Kidney epithelial cell (primary cell): ENCODE measurements around the gene RNF123. TPM values are rescaled to one million over a fixed set of nuclear protein-coding genes. Genes with fewer than 3 reads are reported as not detected.
"Not testable (repeated sequence)": the region's sequence is repeated elsewhere in the genome, so short reads cannot be mapped to it uniquely, and the experiment has no call there.

Experiments
- DNase-seq: peaks from one replicate; pipeline ENCODE4 v3.0.0-alpha.2; 2010; ENCODE audit warnings: low read depth
- H3K27me3 ChIP-seq: 2 replicates; pipeline ENCODE4 v1.6.0; 2011; ENCODE audit warnings: low read length; ENCODE audit not compliant: control insufficient read depth, insufficient read depth
- H3K36me3 ChIP-seq: 2 replicates; pipeline ENCODE4 v1.5.1; 2011; ENCODE audit warnings: low read length; ENCODE audit not compliant: control insufficient read depth, insufficient read depth
- H3K4me3 ChIP-seq: 2 replicates; pipeline ENCODE4 v1.5.1; 2011; ENCODE audit warnings: low read depth, mild to moderate bottlenecking, control low read depth, low read length
- CTCF ChIP-seq: IDR thresholded peaks from 2 replicates; pipeline ENCODE4 v1.5.1; 2011; ENCODE audit warnings: mild to moderate bottlenecking, moderate library complexity, low read length, control low read depth, inconsistent platforms; ENCODE audit not compliant: insufficient read depth, poor library complexity, severe bottlenecking
- total RNA-seq: library from RNA; depleted of rRNA; stranded (reverse); fragments of >200 nt; gene quantifications from 2 replicates; pipeline ENCODE4 v1.2.3, GENCODE V29; 2015

Gene RNF123
- total RNA-seq, 1 donor from 2014 or later, result 30.8 TPM

GRCh38 chr3:49738067-49738713, 48.8 kb downstream of the RNF123 start:
- H3K4me3 ChIP-seq, result no peak overlapping the region
- no peak for TF ChIP-seq CTCF
- peaks cover 1% of the 10 kb centered on the region for H3K36me3 ChIP-seq
- H3K27me3 ChIP-seq, result no peaks in the 10 kb centered on the region
- no peak for DNase-seq

DNA sequence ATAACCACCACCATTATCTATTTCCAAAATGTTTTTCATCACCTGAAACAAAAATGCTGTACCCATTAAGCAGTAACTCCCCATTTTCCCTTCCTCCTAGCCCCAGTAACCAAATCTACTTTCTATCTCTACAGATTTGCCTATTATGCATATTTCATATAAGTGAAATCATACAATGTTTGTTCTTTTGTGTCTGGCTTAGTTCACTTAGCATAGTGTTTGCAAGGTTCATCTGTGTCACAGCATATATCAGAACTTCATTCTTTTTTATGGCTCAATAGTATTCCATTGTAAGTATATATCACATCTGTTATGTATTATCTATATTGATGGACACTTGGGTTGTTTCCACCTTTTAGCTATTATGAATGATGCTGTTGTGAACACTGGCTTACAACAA, 51.1 kb downstream of the RNF123 start:
- H3K36me3 ChIP-seq, result peaks cover 1% of the 10 kb centered on the region
- TF ChIP-seq CTCF, result no peak
- H3K27me3 ChIP-seq, result no peaks in the 10 kb centered on the region
- no peak overlapping the region for H3K4me3 ChIP-seq
- DNase-seq, result no peak

- H3K27me3 ChIP-seq, result no peaks in the 10 kb centered on the region
- no peaks in the 10 kb centered on the region for H3K36me3 ChIP-seq
- H3K4me3 ChIP-seq, result no peak overlapping the region
- no peak for DNase-seq
- no peak for TF ChIP-seq CTCF
Measured at GRCh38 chr3:49745986-49746385, 56.6 kb downstream of the RNF123 start.

DNA sequence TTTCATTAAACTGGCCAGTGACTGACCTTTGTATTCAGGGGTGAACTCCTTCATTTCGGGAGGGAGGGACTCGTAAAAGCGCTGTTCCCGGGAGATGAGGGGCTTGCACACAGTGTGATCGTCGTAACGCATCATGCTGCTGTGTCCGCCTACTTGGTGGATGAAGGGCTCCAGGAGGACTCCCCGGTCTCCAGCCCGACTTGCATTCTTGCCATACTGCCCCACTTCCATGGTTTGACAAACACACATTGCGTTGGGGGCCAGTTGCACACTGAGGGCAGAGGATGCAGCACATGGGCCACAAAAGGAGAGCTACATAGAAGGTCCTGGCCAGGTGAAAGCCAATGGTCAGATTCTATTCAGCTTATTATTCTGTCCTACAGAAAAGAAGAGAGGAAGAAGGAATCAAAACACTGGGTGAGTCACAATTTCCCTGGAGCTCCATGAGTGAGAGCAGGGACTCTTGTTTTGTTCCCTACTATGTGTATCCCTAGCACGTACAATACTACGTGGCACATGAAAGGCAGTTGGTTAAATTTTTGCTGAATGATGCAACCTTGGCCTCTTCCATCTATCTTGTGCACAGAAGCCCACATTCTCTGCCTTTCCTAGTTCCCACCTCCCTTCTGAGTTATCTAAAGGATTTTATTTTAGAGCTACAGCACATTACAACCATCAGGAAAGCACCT, 58.6 kb downstream of the RNF123 start:
- no peaks in the 10 kb centered on the region for H3K27me3 ChIP-seq
- TF ChIP-seq CTCF, result no peak
- DNase-seq, result peak; percentile 31
- H3K4me3 ChIP-seq, result no peak overlapping the region
- no peaks in the 10 kb centered on the region for H3K36me3 ChIP-seq

GRCh38 chr3:49748874-49749273, 59.5 kb downstream of the RNF123 start:
- not testable (repeated sequence) for DNase-seq, H3K36me3 ChIP-seq, H3K27me3 ChIP-seq, H3K4me3 ChIP-seq

GRCh38 chr3:49750056-49750455, 60.7 kb downstream of the RNF123 start:
- no peak for DNase-seq
- H3K4me3 ChIP-seq, result no peak overlapping the region
- no peaks in the 10 kb centered on the region for H3K36me3 ChIP-seq
- no peak for TF ChIP-seq CTCF
- H3K27me3 ChIP-seq, result no peaks in the 10 kb centered on the region
